ENCODE measurements around the gene MED8. TPM values are rescaled to one million over a fixed set of nuclear protein-coding genes. Genes with fewer than 3 reads are reported as not detected.

MED8 gene
- total RNA-seq, 1 experiment from 2014 or later = 54.8 TPM

DNA sequence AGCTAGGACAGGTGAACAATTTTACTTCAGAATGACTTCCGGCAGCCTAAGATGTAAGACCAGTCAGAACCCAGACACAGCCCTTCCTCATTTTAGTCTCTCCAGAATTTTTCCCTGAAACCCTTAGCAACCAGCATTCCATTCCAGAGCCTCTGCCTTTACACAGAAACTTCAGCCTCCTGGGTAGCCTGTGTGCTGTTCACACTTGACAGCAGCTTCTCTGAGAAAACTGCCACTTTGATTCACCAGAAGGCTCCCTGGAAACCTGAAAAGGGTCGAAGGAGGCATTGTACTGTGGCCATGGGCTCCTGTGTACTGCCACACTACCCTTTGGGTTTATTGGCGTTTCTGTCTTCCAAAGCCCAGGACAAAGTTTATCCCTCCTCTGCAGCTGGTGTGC, 46.8 kb upstream of the MED8 start:
- TF ChIP-seq EZH2 (IDR thresholded peaks at IDR 0.05; ENCODE audit: low read depth) = no peak
- TF ChIP-seq CTCF (conservative IDR thresholded peaks at IDR 0.05) = no peak
- intact Hi-C loops (cut with micrococcal nuclease; ENCODE audit: unreplicated experiment) = no loop called here
- no peak for DNase-seq
- Histone ChIP-seq H3F3A (ENCODE audit: insufficient read depth, low read depth) (peaks cover 5% of the 10 kb centered on the region; the same call in 1 of the 2 replicates), H3K4me1 (replicated peaks; ENCODE audit: insufficient read depth) (no peaks in the 10 kb centered on the region), H3K27me3 (ENCODE audit: insufficient read depth, low read depth) (no peaks in the 10 kb centered on the region), H3K36me3 (ENCODE audit: low read depth) (peaks cover 5% of the 10 kb centered on the region), H4K20me1 (ENCODE audit: insufficient read depth) (no peaks in the 10 kb centered on the region), H3K4me2 (no peak overlapping the region), H3K9me2 (ENCODE audit: insufficient read depth) (no peaks in the 10 kb centered on the region), H3K4me3 (no peak overlapping the region), H2AFZ (no peak overlapping the region), H3K9me3 (ENCODE audit: insufficient read depth, low read depth) (no peaks in the 10 kb centered on the region), H3K27ac (no peak overlapping the region), H3K79me2 (ENCODE audit: low read depth) (no peaks in the 10 kb centered on the region)
- BruUV-seq (replicated peaks) = no TSS peak
- CTCF ChIA-PET = no interaction called here
- POLR2A ChIA-PET (ENCODE audit: unreplicated experiment) = interaction anchor here (0.6 kb wide), 1 partner anchor 216 kb away, joined by 7 read pairs; no protein-coding TSS in a partner anchor

- no TSS peak for BruUV-seq (replicated peaks)
- POLR2A ChIA-PET (ENCODE audit: unreplicated experiment) = no interaction called here
Observed at GRCh38 chr1:43435146-43436145, 45.8 kb upstream of the MED8 start.

DNA sequence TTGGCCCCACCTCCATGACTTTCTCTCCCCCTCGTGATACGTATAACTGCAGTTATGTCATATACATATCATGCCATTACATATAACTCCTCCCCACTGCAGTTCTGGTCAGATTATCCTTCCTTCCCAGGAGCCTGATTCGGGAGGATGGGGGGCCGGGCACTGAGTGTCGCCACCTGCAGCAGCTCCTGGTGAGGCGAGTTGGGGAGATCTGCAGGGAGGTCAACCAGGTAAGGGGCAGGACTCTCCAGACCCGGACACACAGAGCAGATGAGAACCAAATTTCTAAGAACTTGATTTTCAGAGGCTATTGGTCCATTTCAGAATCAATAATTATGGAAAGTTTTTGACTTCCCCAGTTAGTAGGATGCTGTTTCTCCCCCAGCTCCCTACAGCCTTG, 44.7 kb upstream of the MED8 start:
- no peak overlapping the region for H3K4me3 ChIP-seq
- no peaks in the 10 kb centered on the region for H3K4me1 ChIP-seq (replicated peaks; ENCODE audit: insufficient read depth)
- no peaks in the 10 kb centered on the region for H3K79me2 ChIP-seq (ENCODE audit: low read depth)
- intact Hi-C loops (cut with micrococcal nuclease; ENCODE audit: unreplicated experiment) = no loop called here
- BruUV-seq (replicated peaks) = no TSS peak
- H3K36me3 ChIP-seq (ENCODE audit: low read depth) = peaks cover 12% of the 10 kb centered on the region
- no peak overlapping the region for H3K4me2 ChIP-seq
- H3K9me2 ChIP-seq (ENCODE audit: insufficient read depth) = no peaks in the 10 kb centered on the region
- H2AFZ ChIP-seq = no peak overlapping the region
- no peak for TF ChIP-seq CTCF (conservative IDR thresholded peaks at IDR 0.05)
- TF ChIP-seq EZH2 (IDR thresholded peaks at IDR 0.05; ENCODE audit: low read depth) = no peak
- no peaks in the 10 kb centered on the region for H3K27me3 ChIP-seq (ENCODE audit: insufficient read depth, low read depth)
- H3F3A ChIP-seq (ENCODE audit: insufficient read depth, low read depth) = no peaks in the 10 kb centered on the region
- no peaks in the 10 kb centered on the region for H4K20me1 ChIP-seq (ENCODE audit: insufficient read depth)
- no peaks in the 10 kb centered on the region for H3K9me3 ChIP-seq (ENCODE audit: insufficient read depth, low read depth)
- DNase-seq = no peak
- CTCF ChIA-PET = interaction anchor here (0.5 kb wide), 1 partner anchor 185 kb away, joined by 3 read pairs; no protein-coding TSS in a partner anchor
- H3K27ac ChIP-seq = no peak overlapping the region
- POLR2A ChIA-PET (ENCODE audit: unreplicated experiment) = no interaction called here

More at GRCh38 chr1:43435146-43436145, 45.8 kb upstream of the MED8 start:
- DNase-seq = no peak
- intact Hi-C loops (cut with micrococcal nuclease; ENCODE audit: unreplicated experiment) = no loop called here
- no peaks in the 10 kb centered on the region for H3K27me3 ChIP-seq (ENCODE audit: insufficient read depth, low read depth)
- H3K4me3 ChIP-seq = no peak overlapping the region
- H3K9me2 ChIP-seq (ENCODE audit: insufficient read depth) = no peaks in the 10 kb centered on the region
- H2AFZ ChIP-seq = no peak overlapping the region
- H3K4me2 ChIP-seq = no peak overlapping the region
- no peaks in the 10 kb centered on the region for H4K20me1 ChIP-seq (ENCODE audit: insufficient read depth)
- no peak for TF ChIP-seq CTCF (conservative IDR thresholded peaks at IDR 0.05)
- no peak for TF ChIP-seq EZH2 (IDR thresholded peaks at IDR 0.05; ENCODE audit: low read depth)
- H3K27ac ChIP-seq = no peak overlapping the region
- CTCF ChIA-PET = interaction anchor here (0.7 kb wide), 1 partner anchor 89 kb away, joined by 4 read pairs; no protein-coding TSS in a partner anchor
- H3K36me3 ChIP-seq (ENCODE audit: low read depth) = peaks cover 7% of the 10 kb centered on the region
- peaks cover 1% of the 10 kb centered on the region; the same call in 1 of the 2 replicates for H3F3A ChIP-seq (ENCODE audit: insufficient read depth, low read depth)
- H3K4me1 ChIP-seq (replicated peaks; ENCODE audit: insufficient read depth) = no peaks in the 10 kb centered on the region
- no peaks in the 10 kb centered on the region for H3K9me3 ChIP-seq (ENCODE audit: insufficient read depth, low read depth)
- no peaks in the 10 kb centered on the region for H3K79me2 ChIP-seq (ENCODE audit: low read depth)
